Myocyte (in vitro differentiated cells): ENCODE measurements around the gene CEACAM5. TPM values are rescaled to one million over a fixed set of nuclear protein-coding genes. Genes with fewer than 3 reads are reported as not detected.
"Not testable (repeated sequence)": the region's sequence is repeated elsewhere in the genome, so short reads cannot be mapped to it uniquely, and the experiment has no call there.

Experiments used
- DNase-seq: peaks from one replicate; pipeline ENCODE4 v3.0.0-alpha.2; 2012; ENCODE audit warnings: low read depth
- total RNA-seq: library from RNA; depleted of rRNA; stranded (reverse); fragments of >200 nt; gene quantifications from 2 replicates; pipeline ENCODE4 v1.2.3, GENCODE V29; 2014

The CEACAM5 gene
- total RNA-seq, 1 donor from 2014 or later: not detected

DNA sequence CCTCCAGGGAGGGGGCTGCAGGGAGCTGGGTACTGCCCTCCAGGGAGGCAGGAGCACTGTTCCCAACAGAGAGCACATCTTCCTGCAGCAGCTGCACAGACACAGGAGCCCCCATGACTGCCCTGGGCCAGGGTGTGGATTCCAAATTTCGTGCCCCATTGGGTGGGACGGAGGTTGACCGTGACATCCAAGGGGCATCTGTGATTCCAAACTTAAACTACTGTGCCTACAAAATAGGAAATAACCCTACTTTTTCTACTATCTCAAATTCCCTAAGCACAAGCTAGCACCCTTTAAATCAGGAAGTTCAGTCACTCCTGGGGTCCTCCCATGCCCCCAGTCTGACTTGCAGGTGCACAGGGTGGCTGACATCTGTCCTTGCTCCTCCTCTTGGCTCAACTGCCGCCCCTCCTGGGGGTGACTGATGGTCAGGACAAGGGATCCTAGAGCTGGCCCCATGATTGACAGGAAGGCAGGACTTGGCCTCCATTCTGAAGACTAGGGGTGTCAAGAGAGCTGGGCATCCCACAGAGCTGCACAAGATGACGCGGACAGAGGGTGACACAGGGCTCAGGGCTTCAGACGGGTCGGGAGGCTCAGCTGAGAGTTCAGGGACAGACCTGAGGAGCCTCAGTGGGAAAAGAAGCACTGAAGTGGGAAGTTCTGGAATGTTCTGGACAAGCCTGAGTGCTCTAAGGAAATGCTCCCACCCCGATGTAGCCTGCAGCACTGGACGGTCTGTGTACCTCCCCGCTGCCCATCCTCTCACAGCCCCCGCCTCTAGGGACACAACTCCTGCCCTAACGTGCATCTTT lies 7.8 kb upstream of the CEACAM5 start:
- DNase-seq: no peak

- no peak for DNase-seq
Observed at GRCh38 chr19:41701401-41702075, 6.9 kb upstream of the CEACAM5 start.

GRCh38 chr19:41702171-41702651 lies 6.2 kb upstream of the CEACAM5 start:
- DNase-seq: peak; percentile 11

DNA sequence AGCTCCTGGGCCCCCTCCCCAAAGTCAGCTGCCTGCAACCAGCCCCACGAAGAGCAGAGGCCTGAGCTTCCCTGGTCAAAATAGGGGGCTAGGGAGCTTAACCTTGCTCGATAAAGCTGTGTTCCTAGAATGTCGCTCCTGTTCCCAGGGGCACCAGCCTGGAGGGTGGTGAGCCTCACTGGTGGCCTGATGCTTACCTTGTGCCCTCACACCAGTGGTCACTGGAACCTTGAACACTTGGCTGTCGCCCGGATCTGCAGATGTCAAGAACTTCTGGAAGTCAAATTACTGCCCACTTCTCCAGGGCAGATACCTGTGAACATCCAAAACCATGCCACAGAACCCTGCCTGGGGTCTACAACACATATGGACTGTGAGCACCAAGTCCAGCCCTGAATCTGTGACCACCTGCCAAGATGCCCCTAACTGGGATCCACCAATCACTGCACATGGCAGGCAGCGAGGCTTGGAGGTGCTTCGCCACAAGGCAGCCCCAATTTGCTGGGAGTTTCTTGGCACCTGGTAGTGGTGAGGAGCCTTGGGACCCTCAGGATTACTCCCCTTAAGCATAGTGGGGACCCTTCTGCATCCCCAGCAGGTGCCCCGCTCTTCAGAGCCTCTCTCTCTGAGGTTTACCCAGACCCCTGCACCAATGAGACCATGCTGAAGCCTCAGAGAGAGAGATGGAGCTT lies 4.7 kb upstream of the CEACAM5 start:
- DNase-seq: no peak

DNA sequence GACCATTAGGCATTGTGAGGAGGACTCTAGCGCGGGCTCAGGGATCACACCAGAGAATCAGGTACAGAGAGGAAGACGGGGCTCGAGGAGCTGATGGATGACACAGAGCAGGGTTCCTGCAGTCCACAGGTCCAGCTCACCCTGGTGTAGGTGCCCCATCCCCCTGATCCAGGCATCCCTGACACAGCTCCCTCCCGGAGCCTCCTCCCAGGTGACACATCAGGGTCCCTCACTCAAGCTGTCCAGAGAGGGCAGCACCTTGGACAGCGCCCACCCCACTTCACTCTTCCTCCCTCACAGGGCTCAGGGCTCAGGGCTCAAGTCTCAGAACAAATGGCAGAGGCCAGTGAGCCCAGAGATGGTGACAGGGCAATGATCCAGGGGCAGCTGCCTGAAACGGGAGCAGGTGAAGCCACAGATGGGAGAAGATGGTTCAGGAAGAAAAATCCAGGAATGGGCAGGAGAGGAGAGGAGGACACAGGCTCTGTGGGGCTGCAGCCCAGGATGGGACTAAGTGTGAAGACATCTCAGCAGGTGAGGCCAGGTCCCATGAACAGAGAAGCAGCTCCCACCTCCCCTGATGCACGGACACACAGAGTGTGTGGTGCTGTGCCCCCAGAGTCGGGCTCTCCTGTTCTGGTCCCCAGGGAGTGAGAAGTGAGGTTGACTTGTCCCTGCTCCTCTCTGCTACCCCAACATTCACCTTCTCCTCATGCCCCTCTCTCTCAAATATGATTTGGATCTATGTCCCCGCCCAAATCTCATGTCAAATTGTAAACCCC lies 2.8 kb upstream of the CEACAM5 start:
- peak; percentile 32 for DNase-seq

DNA sequence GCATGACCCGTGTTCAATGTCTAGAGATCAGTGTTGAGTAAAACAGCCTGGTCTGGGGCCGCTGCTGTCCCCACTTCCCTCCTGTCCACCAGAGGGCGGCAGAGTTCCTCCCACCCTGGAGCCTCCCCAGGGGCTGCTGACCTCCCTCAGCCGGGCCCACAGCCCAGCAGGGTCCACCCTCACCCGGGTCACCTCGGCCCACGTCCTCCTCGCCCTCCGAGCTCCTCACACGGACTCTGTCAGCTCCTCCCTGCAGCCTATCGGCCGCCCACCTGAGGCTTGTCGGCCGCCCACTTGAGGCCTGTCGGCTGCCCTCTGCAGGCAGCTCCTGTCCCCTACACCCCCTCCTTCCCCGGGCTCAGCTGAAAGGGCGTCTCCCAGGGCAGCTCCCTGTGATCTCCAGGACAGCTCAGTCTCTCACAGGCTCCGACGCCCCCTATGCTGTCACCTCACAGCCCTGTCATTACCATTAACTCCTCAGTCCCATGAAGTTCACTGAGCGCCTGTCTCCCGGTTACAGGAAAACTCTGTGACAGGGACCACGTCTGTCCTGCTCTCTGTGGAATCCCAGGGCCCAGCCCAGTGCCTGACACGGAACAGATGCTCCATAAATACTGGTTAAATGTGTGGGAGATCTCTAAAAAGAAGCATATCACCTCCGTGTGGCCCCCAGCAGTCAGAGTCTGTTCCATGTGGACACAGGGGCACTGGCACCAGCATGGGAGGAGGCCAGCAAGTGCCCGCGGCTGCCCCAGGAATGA lies 1.5 kb upstream of the CEACAM5 start:
- no peak for DNase-seq

- DNase-seq: no peak
Observed at GRCh38 chr19:41707502-41707812, 969 bp upstream of the CEACAM5 start.

DNA sequence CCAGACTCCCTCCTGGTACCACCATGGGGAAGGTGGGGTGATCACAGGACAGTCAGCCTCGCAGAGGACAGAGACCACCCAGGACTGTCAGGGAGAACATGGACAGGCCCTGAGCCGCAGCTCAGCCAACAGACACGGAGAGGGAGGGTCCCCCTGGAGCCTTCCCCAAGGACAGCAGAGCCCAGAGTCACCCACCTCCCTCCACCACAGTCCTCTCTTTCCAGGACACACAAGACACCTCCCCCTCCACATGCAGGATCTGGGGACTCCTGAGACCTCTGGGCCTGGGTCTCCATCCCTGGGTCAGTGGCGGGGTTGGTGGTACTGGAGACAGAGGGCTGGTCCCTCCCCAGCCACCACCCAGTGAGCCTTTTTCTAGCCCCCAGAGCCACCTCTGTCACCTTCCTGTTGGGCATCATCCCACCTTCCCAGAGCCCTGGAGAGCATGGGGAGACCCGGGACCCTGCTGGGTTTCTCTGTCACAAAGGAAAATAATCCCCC lies 505 bp upstream of the CEACAM5 start:
- no peak for DNase-seq

DNA sequence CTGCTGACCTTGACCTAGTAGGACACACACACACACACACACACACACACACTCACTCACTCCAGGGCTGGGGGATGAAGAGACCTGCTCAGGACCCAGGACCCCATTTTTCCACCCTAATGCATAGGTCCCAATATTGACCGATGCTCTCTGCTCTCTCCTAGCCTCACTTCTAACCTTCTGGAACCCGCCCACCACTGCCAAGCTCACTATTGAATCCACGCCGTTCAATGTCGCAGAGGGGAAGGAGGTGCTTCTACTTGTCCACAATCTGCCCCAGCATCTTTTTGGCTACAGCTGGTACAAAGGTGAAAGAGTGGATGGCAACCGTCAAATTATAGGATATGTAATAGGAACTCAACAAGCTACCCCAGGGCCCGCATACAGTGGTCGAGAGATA lies 1.1 kb downstream of the CEACAM5 start:
- not testable (repeated sequence) for DNase-seq

GRCh38 chr19:41709951-41710645 lies 1.7 kb downstream of the CEACAM5 start:
- DNase-seq: no peak

DNA sequence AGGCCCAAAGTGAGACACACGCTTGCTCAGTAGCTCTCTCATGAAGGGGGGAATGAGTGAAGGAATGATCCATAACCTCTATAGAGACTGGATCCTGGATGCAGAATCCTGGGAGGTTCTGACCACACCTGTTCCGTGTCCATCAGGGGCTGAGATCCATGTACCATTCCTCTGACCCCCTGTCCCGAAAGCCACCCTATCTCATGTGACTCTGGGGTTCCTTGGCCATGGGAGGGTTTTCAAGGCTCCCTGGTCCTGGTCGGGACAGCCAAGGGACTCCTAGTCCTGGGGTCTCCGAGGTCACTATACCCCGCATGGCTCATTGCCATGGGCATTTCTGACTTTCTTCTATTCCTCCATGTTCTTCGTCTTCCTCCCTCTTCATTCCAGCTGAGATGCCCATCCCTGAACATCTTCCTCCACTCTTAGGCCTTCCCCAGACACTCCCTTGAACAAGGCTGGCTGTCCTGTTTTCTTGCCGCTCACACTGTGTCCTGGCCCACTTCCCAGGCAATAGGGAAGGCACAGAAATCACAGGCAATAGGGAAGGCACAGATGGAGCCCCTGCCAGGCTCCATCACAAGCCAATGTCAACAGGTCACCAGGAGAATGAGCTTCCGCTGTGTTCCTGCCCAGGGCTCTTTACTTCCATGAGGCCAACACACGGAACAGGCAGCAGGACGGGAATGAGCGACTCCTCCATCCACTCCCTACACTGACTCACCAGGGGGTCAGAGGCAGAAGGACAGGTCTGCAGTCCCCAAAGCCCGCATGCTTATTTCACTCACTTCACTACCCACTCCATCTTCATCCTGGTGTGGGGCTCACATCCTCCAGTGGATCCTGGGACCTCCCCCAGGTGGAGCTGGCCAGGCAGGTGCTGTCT lies 3.2 kb downstream of the CEACAM5 start:
- no peak for DNase-seq

DNA sequence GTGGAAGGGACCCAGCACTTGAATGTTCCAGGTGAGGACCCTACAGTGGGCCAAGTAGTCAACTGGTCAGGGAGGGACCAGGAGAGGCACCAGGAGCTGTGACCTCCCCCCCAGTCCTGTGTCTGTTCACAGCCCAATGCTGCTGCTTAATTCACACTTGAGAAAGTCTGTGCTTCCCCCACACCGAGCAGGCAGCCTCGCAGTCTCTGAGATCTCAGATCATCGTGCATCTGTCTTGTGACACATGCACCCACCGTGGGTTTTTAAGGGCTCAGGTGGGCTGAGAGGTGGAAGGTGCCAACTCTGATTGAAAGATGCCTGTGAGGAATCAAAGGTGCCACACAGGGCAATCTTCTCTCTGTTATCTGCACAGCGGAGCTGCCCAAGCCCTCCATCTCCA lies 6.2 kb downstream of the CEACAM5 start:
- DNase-seq: no peak

- DNase-seq: no peak
Observed at GRCh38 chr19:41718761-41719160, 10.3 kb downstream of the CEACAM5 start.

DNA sequence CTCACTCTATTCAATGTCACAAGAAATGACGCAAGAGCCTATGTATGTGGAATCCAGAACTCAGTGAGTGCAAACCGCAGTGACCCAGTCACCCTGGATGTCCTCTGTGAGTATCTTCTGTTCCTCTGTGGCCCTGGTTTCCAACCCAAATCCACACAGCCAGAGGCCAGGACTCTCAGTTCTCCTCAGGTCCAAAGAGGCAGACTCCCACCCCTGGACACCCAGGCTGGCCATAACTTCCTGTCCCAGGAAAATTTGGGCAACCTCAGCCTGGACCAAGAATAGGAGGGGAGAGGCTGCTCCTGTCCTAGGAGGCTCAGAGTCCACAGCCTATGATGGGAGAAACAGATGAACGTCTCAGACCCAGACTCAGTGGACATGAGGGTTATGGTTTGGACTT lies 11.7 kb downstream of the CEACAM5 start:
- DNase-seq: no peak

- no peak for DNase-seq
Observed at GRCh38 chr19:41726493-41726892, 18.1 kb downstream of the CEACAM5 start.

DNA sequence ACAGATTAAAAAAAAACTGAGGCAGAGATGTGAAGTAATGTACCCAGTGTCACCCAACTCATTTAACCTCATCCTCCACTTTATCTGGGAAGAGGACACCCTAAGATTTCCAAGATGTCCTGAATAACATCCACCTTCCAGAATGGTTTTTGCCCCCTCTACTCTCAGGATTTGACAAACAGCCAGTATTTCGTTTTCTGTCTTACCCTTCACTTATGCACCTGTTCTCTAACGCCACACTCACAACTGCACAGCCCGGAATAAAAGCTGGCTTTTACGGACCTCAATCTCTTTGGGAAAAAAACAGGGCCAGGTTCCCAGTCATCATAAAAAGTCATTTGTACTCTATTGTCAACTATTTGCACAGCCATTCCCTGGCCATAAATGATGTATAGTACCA lies 25.7 kb downstream of the CEACAM5 start:
- DNase-seq: no peak

- DNase-seq: no peak
Observed at GRCh38 chr19:41734585-41734984, 26.2 kb downstream of the CEACAM5 start.

DNA sequence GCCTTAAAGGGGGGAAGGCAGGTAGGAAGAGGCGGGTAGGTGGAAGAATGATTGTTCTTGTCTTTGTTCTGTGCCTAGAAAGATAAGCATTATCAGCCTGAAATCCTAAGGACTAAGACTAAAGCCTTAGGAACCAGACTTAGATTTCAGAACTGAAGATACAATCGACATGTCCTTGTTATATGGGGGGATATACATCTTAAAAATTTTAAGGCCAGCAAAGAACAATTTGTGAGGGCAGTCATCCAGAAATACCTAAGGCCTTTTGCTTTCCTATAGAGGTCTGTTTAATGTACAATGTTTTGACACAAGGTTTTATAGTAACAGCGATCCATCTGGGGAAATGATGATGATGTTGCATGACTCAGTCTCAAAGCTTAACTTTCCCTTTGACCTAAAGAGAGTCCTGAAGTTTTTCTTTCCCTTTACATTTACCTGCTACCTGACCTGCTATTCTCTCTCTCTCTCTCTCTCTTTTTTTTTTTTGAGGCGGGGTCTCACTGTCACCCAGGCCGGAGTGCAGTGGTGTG lies 26.7 kb downstream of the CEACAM5 start:
- no peak for DNase-seq

GRCh38 chr19:41739361-41739760 lies 30.9 kb downstream of the CEACAM5 start:
- no peak for DNase-seq
